ENCODE measurements around the gene NPR2. TPM values are rescaled to one million over a fixed set of nuclear protein-coding genes. Genes with fewer than 3 reads are reported as not detected.

Gene NPR2
- total RNA-seq, 2 experiments from 2014 or later: 12.4 to 13.4 TPM

DNA sequence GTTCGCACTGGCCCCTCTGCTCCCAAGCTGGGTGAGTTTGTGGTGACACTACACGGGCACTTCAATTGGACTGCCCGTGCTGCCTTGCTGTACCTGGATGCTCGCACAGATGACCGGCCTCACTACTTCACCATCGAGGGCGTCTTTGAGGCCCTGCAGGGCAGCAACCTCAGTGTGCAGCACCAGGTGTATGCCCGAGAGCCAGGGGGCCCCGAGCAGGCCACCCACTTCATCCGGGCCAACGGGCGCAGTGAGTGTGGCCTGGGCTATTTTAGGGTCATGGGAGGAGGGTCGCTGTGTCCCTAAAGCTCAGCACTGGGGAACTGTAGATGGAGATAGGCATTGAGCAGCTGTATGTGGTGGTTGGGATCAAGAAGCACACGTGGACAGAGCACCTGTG is 1.4 kb downstream of the NPR2 start:
- Mint-ChIP-seq H3K4me3 (no peak overlapping the region), H3K36me3 (no peaks in the 10 kb centered on the region), H3K27me3 (no peaks in the 10 kb centered on the region), H3K9me3 (ENCODE audit: low read depth) (no peaks in the 10 kb centered on the region), H3K27ac (no peak overlapping the region), H3K4me1 (peaks cover 22% of the 10 kb centered on the region)
- ATAC-seq: no peak
- DNase-seq: no peak
- CTCF ChIA-PET: interaction anchor here (1.1 to 2.5 kb wide), 4 partner anchors 20 to 89 kb away, joined by 3 to 11 read pairs (median 4); partner anchors contain the start of gene SPAG8

DNA sequence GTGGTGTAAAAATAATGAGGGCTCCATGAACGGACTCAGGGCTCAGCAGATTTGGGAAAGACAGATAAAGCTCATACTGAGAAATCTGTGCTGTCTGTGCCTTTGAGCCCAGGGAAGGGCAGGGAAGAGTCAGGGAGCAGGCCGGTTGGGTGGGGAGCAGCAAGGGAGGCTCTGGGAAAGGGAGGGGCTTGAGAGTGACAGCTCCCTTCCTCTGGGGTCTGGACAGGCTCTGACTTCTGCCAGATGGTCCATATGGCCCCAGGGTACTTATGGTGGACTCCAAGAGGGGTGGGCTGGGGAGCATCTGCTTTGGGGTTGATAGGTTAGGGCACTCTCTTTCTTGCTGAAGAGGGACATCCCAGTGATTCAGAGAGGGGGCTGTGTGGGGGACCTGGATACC is 2.1 kb downstream of the NPR2 start:
- Mint-ChIP-seq H3K27me3 (no peaks in the 10 kb centered on the region), H3K9me3 (ENCODE audit: low read depth) (no peaks in the 10 kb centered on the region), H3K27ac (no peak overlapping the region), H3K36me3 (no peaks in the 10 kb centered on the region), H3K4me1 (peaks cover 26% of the 10 kb centered on the region), H3K4me3 (no peak overlapping the region)
- DNase-seq (no peak), ATAC-seq (no peak)
- CTCF ChIA-PET: interaction anchor here (1.1 to 2.5 kb wide), 4 partner anchors 19 to 89 kb away, joined by 3 to 11 read pairs (median 4); partner anchors contain the start of gene SPAG8

- CTCF ChIA-PET: interaction anchor here (1.4 kb wide), 1 partner anchor 86 kb away, joined by 6 read pairs; no protein-coding TSS in a partner anchor
- Mint-ChIP-seq H3K4me1 (peaks cover 32% of the 10 kb centered on the region), H3K4me3 (no peak overlapping the region), H3K27me3 (no peaks in the 10 kb centered on the region), H3K27ac (no peak overlapping the region), H3K36me3 (no peaks in the 10 kb centered on the region), H3K9me3 (ENCODE audit: low read depth) (no peaks in the 10 kb centered on the region)
- ATAC-seq (no peak), DNase-seq (no peak)
Observed at GRCh38 chr9:35795695-35796094, 4.3 kb downstream of the NPR2 start.

- Mint-ChIP-seq H3K27ac (no peak overlapping the region), H3K27me3 (no peaks in the 10 kb centered on the region), H3K4me1 (peaks cover 32% of the 10 kb centered on the region), H3K4me3 (no peak overlapping the region), H3K9me3 (ENCODE audit: low read depth) (no peaks in the 10 kb centered on the region), H3K36me3 (no peaks in the 10 kb centered on the region)
- CTCF ChIA-PET: interaction anchor here (1.4 to 1.8 kb wide), 3 partner anchors 29 to 85 kb away, joined by 6 read pairs; no protein-coding TSS in a partner anchor
- no peak for DNase-seq
- ATAC-seq: no peak
Observed at GRCh38 chr9:35797311-35798109, 6.1 kb downstream of the NPR2 start.

DNA sequence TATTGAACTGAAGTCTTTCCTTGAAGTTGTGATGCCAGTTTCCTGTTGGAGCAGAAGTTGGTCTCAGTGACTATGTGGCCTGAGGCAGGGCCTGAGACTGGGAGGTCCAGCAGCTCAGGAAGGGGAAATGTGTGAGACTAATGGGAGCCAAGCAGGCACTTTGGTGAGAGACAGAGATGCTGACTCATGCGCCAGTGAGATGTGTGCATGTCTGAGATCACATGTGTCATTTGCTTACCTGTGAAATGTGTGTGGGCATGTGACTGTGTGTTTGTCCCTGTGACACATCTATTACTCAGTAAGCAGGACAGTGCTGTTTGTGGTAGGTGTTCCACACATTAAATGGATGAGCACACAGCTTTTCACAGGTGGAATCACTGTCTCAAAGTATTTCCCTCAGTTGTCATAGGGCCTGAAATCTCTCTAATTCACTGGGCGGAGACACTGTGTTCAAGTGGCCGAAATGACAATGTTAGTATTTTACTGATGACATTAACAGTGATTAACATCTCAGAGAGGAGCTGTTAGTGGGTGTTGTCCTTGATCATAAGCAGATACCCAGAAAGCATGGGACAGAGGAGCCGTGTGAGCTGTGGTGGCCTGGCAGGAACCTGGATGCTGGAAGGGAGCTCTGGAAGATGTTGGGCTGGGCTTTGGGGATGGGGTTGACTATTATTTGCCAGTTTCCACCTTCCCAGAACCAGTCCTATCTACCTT is 7.4 kb downstream of the NPR2 start:
- ATAC-seq: peak; percentile 74

GRCh38 chr9:35800530-35800929 is 9.1 kb downstream of the NPR2 start:
- peaks cover 1% of the 10 kb centered on the region for H3K36me3 Mint-ChIP-seq

More for the DNA sequence above, 7.4 kb downstream of the NPR2 start:
- CTCF ChIA-PET: interaction anchor here (1.0 to 2.5 kb wide), 3 partner anchors 8 to 83 kb away, joined by 5 to 10 read pairs (median 6); partner anchors contain the start of gene SPAG8
- no peaks in the 10 kb centered on the region for H3K9me3 Mint-ChIP-seq (ENCODE audit: low read depth)
- H3K4me3 Mint-ChIP-seq: no peak overlapping the region
- H3K36me3 Mint-ChIP-seq: peaks cover 1% of the 10 kb centered on the region
- H3K27ac Mint-ChIP-seq: no peak overlapping the region
- H3K27me3 Mint-ChIP-seq: no peaks in the 10 kb centered on the region
- peaks cover 31% of the 10 kb centered on the region for H3K4me1 Mint-ChIP-seq
- peak; percentile 48 for DNase-seq

GRCh38 chr9:35801328-35802128 is 10.1 kb downstream of the NPR2 start:
- CTCF ChIA-PET: interaction anchor here (0.6 to 3.3 kb wide), 3 partner anchors 11 to 718 kb away, joined by 4 to 10 read pairs (median 7); no protein-coding TSS in a partner anchor
- ATAC-seq (no peak), DNase-seq (no peak)
- Mint-ChIP-seq H3K36me3 (peaks cover 2% of the 10 kb centered on the region), H3K4me3 (no peak overlapping the region), H3K4me1 (peaks cover 18% of the 10 kb centered on the region), H3K9me3 (ENCODE audit: low read depth) (no peaks in the 10 kb centered on the region), H3K27ac (peak overlapping the region; percentile 8), H3K27me3 (no peaks in the 10 kb centered on the region)

More at GRCh38 chr9:35800530-35800929, 9.1 kb downstream of the NPR2 start:
- Mint-ChIP-seq H3K9me3 (ENCODE audit: low read depth) (no peaks in the 10 kb centered on the region), H3K27ac (no peak overlapping the region), H3K27me3 (no peaks in the 10 kb centered on the region), H3K4me3 (no peak overlapping the region), H3K4me1 (peaks cover 22% of the 10 kb centered on the region)
- CTCF ChIA-PET: interaction anchor here (2.5 kb wide), 1 partner anchor 10 kb away, joined by 10 read pairs; no protein-coding TSS in a partner anchor
- no peak for DNase-seq
- ATAC-seq: no peak

GRCh38 chr9:35806101-35806500 is 14.7 kb downstream of the NPR2 start:
- DNase-seq: no peak
- no peak for ATAC-seq
- peaks cover 7% of the 10 kb centered on the region for H3K4me1 Mint-ChIP-seq
- H3K4me3 Mint-ChIP-seq: no peak overlapping the region
- peaks cover 7% of the 10 kb centered on the region for H3K36me3 Mint-ChIP-seq
- CTCF ChIA-PET: interaction anchor here (1.3 to 2.7 kb wide), 2 partner anchors 16 to 57 kb away, joined by 5 to 9 read pairs; partner anchors contain the start of genes GBA2 and RGP1
- H3K9me3 Mint-ChIP-seq (ENCODE audit: low read depth): no peaks in the 10 kb centered on the region
- no peak overlapping the region for H3K27ac Mint-ChIP-seq
- H3K27me3 Mint-ChIP-seq: no peaks in the 10 kb centered on the region

DNA sequence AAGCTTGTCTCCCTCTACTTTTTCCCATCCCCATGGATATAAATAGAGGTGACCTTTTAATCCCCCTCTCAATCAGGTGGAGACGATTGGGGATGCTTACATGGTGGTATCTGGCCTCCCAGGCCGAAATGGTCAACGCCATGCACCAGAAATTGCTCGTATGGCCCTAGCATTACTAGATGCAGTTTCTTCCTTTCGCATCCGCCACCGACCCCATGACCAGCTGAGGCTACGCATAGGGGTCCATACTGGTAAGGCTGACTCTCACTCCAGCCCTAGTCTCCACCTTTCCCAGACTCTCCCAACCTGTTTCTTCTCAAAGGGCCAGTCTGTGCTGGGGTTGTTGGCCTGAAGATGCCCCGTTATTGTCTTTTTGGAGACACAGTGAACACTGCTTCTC is 17.0 kb downstream of the NPR2 start:
- peaks cover 6% of the 10 kb centered on the region for H3K36me3 Mint-ChIP-seq
- DNase-seq: no peak
- peaks cover 29% of the 10 kb centered on the region for H3K4me1 Mint-ChIP-seq
- H3K27me3 Mint-ChIP-seq: peaks cover 2% of the 10 kb centered on the region
- no peak overlapping the region for H3K27ac Mint-ChIP-seq
- CTCF ChIA-PET: interaction anchor here (1.4 to 1.8 kb wide), 2 partner anchors 18 to 74 kb away, joined by 3 to 5 read pairs; no protein-coding TSS in a partner anchor
- H3K4me3 Mint-ChIP-seq: no peak overlapping the region
- no peak for ATAC-seq
- no peaks in the 10 kb centered on the region for H3K9me3 Mint-ChIP-seq (ENCODE audit: low read depth)

- no peak for ATAC-seq
- H3K27me3 Mint-ChIP-seq: peaks cover 2% of the 10 kb centered on the region
- no peak overlapping the region for H3K27ac Mint-ChIP-seq
- peaks cover 6% of the 10 kb centered on the region for H3K36me3 Mint-ChIP-seq
- peaks cover 38% of the 10 kb centered on the region for H3K4me1 Mint-ChIP-seq
- H3K4me3 Mint-ChIP-seq: no peak overlapping the region
- CTCF ChIA-PET: no interaction called here
- H3K9me3 Mint-ChIP-seq (ENCODE audit: low read depth): no peaks in the 10 kb centered on the region
- DNase-seq: no peak
Observed at GRCh38 chr9:35810122-35810521, 18.7 kb downstream of the NPR2 start.

- no peak for ATAC-seq
- H3K36me3 Mint-ChIP-seq: peaks cover 6% of the 10 kb centered on the region
- peak overlapping the region; percentile 75 for H3K4me3 Mint-ChIP-seq
- CTCF ChIA-PET: interaction anchor here (1.0 to 3.2 kb wide), 20 partner anchors 11 to 208 kb away, joined by 3 to 13 read pairs (median 6); partner anchors contain the start of genes CREB3, GBA2, RGP1 and TLN1
- H3K27ac Mint-ChIP-seq: peak overlapping the region; percentile 95
- H3K9me3 Mint-ChIP-seq (ENCODE audit: low read depth): no peaks in the 10 kb centered on the region
- H3K27me3 Mint-ChIP-seq: peaks cover 2% of the 10 kb centered on the region
- no peak for DNase-seq
- H3K4me1 Mint-ChIP-seq: peaks cover 44% of the 10 kb centered on the region
Observed at GRCh38 chr9:35811381-35812024, 20.1 kb downstream of the NPR2 start.

GRCh38 chr9:35812025-35812602 is 20.7 kb downstream of the NPR2 start, which contains the start of gene SPAG8:
Gene SPAG8 (minus strand): TSS chr9:35812262. CDS start chr9:35812147, 115 bp downstream.
- no peaks in the 10 kb centered on the region for H3K9me3 Mint-ChIP-seq (ENCODE audit: low read depth)
- H3K4me3 Mint-ChIP-seq: peak within 1 kb of the TSS; percentile 75
- peak; percentile 69 for ATAC-seq
- CTCF ChIA-PET: interaction anchor here (0.9 to 3.2 kb wide), 21 partner anchors 11 to 208 kb away, joined by 3 to 13 read pairs (median 6); partner anchors contain the start of genes CCDC107, CREB3, GBA2 and RGP1
- peaks cover 2% of the 10 kb centered on the region for H3K27me3 Mint-ChIP-seq
- peaks cover 44% of the 10 kb centered on the region for H3K4me1 Mint-ChIP-seq
- peaks cover 2% of the 10 kb centered on the region for H3K36me3 Mint-ChIP-seq
- peak within 1 kb of the TSS; percentile 95 for H3K27ac Mint-ChIP-seq
- peak; percentile 99 for DNase-seq
